Stimulated activated CD4-positive, alpha-beta T cell treated with anti-CD3 and anti-CD28 coated beads, Interleukin-12 subunit alpha, Interleukin-12 subunit beta, amount 100 ng/mL, for 4 hours (primary cell): ENCODE data around the gene CELSR1.
"Not testable (repeated sequence)": the region's sequence is repeated elsewhere in the genome, so short reads cannot be mapped to it uniquely, and the experiment has no call there.

Experiments used
- DNase-seq: peaks from one replicate; pipeline ENCODE4 v3.0.0-alpha.2; 2020

Gene CELSR1

DNA sequence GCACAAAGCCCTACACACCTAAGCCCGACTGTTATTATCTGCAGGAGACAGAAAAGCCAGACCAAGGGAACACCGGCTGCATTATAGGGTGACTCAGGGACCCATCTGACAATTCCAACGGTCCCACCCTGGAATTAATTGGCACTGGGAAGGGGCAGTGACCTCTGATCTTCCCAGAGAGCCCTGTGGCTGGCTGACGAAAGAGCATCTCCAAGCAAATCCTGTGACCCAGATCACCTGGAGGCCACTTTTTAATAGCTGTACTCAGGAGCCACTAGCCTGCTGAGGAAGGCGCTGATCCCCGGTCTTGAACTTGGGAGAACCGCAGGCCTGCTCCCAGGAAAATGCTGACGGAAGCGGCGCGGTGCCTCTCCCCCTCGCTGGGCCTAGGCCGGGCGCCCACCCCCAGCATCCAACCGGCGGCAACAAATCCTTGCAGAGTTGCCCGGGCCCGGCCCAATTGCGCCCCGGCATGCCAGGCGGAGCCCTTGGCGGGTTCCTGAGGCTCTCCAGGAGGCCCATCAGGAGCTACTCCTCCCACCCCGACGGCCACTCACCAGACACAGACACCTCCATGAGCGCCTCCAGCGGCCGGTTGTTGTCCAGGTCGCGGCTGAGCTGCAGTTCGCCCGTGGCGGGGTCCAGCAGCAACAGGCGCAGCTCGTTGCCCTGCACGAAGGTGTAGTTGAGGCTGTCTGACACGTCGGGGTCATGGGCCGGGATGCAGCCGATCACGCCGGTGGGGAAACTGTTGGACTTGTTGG, 4.2 kb downstream of the CELSR1 start:
- no peak for DNase-seq

DNA sequence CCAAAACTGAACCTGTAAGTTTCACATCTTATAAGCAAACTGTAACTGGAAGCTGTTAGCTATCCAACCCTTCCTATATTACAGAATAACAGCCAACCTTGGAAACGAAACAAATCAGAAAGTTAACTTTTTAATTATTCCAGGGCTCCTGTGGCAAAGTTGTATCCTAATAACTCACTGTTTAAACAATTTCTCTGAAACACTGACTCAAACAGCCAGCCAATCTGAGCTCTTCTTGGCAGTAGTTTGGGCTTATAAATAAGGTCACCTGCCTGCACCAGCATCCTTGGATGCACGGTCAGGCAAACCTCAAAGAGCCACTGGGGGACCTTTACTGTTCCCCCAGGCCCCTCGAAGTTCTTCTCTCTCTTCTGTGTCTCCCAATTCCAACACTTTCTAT, 5.0 kb downstream of the CELSR1 start:
- DNase-seq: no peak

DNA sequence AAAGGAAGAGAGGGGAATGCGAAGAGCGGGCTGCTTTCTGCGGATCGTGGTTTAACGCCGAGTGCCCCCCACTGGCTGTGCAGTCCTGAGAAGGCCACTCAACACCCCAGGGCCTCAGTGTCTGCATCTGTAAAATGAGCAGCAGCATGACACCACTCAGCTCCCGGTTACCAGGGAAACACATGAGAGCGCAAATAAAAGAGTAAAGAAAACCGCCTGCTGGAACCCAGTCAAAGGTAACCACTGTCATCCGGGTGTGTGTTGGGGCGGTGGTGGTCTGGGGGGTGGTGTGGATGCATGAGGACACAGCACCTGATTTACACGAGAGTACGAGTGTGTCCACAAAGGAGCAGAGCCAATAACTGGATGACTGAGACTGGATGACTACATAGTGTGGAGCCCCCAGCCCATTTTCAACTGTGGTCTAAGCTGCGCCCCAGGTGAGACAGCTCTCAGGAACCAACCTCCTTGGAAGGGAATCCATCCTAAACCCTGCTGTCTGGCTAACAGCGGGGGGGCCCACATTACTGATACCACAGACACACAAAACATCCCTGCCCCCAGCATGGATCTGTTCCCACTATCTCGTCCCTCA, 5.7 kb downstream of the CELSR1 start:
- no peak for DNase-seq

DNA sequence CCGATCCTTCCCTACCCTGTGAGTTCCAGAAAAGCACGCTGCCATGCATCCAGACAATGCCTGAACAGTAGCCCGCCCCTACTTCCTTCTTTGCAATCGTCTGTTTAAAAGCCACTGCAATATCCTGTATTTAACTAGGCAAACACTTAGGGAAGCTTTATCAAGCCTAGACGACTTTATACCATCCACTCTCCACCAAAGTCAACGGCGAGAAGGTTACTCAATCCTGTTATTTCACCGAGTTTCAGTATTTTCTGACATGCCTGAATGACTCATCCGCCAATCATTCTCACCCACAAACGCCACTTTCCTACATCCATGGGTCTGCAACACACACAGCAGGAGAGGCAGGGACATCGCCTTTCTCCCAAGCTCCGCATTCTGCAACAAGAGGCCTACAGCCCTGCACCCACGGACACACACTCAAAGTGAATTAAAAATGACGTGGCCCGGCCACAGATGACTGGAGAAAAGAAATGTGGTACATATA, 9.3 kb downstream of the CELSR1 start:
- no peak for DNase-seq

DNA sequence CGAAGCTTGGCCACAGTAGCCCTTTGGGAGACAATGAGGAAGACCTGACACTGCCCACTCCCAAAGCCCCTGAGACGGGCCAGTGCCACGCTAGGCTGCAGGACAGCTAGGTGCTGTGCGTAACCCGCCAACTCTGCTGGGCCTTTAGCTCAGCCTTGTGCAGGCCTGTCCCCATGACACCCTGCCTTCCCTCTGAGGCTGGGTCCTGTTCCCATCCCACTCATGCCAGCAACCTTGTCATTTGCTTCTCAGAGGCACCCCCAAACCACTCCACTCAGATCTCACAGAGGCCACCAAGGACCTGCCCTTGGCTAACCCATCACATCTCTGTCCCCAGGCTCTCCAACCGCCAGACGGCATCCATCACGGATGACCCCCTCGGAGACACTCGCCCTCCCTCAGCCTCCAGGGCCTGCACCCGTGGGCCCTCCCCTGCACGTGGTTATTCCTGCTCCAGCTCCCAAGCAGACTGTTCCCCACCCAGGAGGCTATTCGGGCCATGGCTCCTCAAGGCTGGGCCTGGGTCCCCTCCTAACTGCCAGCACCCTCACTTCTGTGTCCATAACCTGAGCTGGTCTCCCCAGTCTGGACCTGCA, 11.1 kb downstream of the CELSR1 start:
- no peak for DNase-seq

DNA sequence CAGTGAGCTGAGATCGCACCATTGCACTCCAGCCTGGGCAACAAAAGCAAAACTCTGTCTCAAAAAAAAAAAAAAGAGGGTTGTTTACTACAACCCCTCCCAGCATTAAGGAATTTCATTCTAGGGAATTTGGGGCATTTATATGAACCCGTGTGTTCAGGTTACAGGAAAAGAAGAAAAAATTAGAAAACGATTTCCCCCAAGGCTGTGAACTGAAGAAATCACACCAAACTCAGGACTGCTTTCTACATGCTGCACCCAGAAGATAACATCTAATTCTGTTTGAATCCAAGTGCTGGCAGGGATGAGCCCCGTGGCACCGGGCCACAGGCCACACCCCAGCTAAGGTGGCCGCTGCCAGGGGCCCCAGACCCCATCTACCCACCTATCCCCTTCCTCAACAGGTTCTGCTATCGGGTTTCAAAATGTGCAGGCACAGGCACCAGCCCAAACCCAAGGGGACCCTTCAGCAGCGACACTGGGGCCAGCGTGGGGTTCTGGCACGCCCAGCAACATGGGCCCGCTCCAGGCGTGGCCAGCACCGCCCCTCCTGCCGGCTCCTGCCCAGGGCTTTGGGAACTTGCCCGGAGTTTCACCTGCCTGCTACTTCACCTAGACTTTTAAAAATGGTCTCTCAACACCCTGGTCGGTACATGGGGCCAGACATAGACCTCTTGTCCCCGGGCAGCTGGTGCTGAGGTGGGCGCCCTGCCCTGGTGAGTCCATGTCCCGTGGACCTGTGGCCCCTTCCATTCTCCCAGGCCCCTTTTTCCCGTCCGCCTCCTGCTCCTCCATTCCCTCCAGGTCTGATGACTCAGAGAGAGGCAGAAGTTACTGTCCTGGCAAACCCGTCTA, 11.8 kb downstream of the CELSR1 start:
- DNase-seq: no peak

DNA sequence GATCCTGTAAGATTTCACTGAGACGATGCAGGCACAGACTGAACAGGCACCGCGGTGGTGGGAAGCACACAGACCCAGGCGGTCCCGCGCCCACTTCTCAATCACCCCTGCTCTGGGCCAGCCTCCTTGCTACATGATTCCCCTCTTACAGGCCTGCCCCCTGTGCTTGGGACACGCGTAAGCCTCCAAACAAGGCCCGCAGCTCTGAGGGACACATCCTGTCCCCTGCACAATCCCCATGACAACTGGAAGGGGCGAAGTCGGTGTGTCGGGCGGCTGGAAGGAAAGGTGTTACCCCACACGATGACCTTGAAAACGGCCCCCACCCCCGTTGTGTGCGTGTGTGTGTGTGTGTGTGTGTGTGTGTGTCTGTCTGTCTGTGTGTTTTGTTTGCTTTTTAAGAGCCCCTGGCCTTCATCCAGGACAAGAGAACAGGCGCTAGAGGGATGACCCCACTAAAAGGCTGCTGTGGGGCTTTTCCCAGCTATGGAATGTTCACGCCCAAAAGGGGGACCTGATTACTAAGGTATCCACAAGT, 13.1 kb downstream of the CELSR1 start:
- no peak for DNase-seq

DNA sequence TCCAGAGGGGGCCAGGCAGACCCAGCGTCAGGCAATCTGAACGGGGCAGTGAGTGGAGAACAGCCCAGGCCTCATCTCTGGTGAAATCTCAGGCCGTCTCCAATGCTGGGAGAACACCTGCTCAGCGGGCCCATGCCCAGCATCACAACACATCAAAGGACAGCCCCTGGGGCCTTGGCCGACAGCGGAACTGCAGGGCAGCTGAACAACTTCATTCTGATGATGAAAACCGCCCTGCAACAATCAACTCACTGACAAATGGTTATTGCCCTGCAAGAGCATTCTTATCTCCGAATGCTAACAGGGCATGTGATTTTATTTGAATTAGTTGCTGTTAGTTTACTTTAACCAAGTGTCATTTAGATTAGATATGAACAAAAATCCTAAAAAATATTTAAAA, 14.6 kb downstream of the CELSR1 start:
- no peak for DNase-seq

DNA sequence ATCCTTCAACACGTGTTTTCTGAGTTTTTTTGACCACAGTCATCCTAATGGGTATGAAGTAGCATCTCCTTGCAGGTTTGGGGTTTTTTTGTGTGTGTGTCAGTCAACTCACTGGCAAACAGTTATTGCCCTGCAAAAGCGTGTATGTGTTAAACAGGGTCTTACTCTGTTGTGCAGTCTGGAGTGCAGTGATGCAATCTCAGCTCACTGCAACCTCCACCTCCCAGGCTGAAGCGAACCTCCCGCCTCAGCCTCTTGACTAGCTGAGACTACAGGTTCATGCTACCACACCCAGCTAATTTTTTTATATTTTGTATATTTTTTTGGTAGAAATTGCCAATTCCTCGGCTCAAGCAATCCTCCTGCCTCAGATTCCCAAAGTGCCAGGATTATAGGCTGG, 15.4 kb downstream of the CELSR1 start:
- no peak for DNase-seq

DNA sequence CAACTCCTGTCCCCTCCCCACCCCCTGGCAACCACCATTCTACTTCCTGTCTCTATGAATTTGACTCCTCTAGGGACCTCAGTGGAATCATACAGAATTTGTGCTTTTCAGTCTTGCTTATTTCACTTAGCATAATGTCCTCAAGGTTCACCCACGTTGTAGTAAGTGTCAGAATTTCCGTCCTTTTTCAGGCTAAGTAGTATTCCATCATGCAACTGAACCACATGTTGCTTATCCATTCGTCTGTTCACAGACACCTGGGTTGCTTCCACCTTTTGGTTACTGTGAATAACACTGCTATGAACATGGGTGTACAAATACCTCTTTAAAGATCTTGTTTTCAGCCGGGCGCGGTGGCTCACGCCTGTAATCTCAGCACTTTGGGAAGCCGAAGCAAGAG, 16.5 kb downstream of the CELSR1 start:
- DNase-seq: no peak

DNA sequence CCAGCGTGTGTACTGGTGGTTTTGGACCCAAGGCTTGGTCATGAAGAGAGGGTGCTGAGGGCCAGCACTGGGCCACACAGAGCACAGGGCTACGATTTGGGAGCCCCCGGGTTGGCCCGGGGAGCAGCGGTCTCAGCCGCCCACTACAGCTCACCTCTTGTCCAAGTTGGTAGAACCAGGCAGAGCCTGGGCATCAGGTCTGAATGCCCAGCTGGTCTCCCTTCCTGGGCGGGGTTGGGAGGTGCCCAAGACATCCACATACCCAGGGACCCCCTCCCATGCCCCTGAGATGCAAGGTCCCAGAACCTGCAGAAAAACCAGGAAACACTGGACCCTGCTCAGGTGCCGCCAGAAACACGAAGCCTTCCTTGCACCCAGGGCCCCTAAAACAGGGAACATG, 18.0 kb downstream of the CELSR1 start:
- no peak for DNase-seq

DNA sequence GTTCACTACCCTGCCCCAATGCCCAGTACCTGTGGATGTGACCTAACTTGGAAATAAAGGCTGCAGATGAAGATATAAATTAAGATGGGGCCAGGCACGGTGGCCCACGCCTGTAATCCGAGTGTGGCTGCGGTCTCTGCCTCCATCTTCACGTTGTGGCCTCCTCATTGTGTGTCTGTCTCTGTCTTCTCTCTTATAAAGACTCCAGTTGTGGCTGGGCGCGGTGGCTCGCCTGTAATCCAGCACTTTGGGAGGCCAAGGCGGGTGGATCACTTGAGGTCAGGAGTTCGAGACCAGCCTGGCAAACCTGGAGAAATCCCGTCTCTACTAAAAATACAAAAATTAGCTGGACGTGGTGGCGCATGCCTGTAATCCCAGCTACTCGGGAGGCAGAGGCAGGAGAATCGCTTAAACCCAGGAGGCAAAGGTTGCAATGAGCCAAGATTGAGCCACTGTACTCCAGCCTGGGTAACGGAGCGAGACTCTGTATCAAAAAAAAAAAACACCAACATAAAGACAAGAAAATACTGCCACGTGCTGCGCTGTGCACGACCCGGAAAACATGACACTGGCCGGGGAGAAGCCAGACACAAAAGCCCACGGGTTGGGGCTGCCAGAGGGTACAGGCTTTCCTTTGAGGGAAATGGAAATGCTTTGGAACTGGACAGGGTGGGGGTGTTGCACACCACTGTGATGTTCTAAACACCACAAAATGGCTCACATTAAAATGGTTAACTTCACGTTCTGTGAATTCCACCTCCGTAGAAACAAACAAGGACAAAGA, 18.7 kb downstream of the CELSR1 start:
- no peak for DNase-seq

DNA sequence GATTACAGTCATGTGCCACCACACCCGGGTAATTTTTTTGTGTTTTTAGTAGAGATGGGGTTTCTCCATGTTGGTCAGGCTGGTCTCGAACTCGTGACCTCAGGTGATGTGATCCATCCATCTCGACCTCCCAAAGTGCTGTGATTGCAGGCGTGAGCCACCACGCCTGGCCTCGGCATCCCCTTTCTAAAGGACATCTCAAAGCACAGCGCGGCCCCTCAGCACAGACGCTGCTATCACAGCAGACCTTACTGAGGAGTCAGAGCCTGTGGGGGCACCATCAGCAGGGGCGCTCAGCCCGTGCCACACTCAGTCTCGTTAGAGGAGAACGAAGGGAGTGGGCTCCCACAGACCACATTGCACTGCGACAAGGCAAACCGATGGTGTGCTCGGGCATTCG, 19.4 kb downstream of the CELSR1 start:
- DNase-seq: no peak

DNA sequence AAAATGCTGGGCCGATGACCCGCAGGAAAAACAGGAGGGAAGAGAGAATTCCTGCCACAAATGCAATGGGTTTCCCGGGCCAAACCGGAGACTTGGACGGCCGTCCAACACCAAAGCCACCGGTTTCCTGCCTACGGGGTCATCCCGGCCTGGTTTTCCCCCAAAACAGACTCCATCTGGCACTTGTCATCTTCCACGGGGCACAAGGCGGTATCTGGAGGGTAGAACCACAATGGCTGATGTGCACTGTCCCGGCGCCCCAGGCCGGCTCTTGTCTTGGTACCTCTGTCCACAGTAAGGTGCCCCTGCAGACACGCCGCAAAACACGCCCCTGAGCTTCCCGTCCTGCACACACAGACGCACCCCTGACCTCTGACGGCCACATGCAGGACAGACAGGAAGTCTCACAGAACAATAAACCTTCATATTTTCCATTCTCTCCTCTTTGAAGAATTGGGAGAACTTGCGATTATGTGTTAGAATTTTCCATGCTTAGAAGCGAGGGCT, 20.1 kb downstream of the CELSR1 start:
- no peak for DNase-seq

DNA sequence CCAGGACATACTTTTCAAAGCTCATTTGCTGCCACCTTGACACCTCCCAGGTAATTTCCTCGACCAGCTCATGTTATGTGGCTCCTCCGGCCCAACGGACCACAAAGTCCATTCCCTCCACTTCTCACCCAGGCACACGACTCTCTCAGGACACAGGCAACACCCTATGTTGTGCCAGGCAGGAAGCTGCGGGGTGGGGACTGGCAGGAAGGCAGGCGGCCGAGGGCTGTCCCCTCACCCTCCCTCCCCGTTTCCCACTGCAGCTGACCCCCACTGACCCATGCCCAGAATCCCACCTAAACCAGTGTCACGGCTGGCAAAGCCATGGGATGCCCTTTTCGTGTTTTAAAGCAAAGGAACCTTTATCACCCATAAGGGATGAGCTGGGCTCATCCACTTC, 20.8 kb downstream of the CELSR1 start:
- DNase-seq: no peak

DNA sequence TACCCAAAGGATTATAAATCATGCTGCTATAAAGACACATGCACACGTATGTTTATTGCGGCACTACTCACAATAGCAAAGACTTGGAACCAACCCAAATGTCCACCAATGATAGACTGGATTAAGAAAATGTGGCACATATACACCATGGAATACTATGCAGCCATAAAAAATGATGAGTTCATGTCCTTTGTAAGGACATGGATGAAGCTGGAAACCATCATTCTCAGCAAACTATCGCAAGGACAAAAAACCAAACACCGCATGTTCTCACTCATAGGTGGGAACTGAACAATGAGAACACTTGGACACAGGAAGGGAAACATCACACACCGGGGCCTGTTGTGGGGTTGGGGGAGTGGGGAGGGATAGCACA, 21.3 kb downstream of the CELSR1 start:
- DNase-seq: not testable (repeated sequence)

DNA sequence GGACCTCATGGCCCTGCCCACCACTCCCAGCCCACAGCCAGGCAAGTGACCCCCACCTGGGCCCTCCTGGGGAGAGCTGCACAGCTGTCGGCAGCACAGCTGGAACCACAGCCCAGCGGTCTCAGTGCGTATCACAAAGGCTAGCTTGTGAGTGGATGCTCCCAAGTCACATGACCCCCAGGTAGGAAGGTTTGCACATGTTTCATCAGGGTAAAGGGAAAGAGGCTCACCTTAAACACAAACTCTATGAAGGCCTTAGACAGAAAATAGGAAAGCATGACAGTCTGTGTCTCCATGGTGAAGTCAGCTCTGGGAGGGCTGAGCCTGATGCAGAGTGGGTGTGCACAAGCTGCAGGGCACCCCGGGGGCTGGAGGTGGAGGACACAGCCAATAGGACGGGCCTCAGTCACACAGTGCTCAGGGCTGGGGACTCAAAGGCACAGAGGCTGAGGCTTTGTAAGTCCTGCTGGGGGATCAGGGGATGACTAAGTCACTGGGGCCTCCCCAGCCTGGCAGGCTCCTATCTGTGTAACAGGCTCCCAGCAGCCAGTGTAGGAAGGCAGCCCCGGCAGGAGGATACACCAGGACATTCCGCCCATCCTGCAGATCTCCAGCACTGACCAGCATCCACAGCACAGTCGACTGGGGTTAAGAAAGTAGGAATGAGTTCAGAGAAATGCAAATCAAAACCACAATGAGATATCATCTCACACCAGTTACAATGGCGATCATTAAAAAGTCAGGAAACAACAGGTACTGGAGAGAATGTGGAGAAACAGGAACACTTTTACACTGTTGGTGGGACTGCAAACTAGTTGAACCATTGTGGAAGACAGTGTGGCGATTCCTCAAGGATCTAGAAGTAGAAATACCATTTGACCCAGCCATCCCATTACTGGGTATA, 22.0 kb downstream of the CELSR1 start:
- DNase-seq: no peak

DNA sequence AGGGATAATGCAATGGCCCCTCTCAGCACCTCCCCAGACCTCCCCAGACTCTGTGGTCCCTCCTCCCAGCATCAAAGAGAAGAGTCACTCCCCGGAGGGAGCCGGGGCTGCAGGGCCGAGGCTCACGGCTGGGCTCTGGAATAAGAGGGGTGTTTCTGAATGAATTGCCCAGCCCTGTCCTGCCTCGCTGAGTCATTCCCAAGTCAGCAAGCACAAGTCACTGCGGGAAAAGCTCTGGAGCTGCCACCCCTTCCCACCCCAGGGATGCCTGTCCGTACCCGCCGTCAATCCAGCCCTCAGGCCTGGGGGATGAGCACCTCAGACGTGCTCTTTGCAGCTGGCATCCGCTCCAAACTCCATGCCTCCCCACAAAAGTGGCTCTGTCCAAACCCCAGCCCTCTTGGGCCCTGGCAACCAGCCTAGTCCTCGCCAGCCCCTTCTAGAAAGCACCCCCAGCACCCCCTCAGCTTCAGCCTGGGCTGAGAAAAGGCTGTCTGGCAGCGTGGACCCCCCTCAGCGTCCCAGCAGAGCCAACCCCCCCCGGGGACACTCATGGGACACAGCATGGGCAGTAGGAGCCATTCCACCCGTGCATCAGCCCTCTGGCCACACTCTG, 22.7 kb downstream of the CELSR1 start:
- DNase-seq: no peak

DNA sequence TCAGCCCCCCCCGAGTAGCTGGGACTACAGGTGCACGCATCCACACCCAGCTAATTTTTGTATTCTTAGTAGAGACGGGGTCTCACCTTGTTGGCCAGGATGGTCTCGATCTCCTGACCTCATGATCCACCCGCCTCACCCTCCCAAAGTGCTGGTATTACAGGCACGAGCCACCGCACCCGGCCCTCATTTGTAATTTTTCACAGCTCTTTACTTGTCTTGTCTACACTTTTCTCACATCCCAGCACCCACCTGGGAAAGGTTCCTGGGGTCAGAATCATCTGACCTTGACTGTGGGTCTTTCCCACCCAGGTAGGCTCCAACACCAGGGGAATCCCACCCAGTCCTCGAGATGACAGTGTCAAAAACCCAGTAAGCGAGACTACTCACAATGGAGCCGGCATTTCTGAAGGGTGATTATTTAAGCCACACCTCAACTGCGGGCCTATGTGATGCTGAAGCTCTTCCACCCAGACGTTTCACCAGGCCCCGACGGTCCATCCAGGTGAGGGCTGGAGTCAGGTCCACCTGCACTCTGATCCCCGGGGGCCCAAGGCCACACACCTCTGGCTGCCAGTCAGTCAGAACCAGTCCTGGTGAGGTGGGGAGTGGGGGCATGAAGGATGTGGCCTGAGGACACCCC, 23.4 kb downstream of the CELSR1 start:
- no peak for DNase-seq

DNA sequence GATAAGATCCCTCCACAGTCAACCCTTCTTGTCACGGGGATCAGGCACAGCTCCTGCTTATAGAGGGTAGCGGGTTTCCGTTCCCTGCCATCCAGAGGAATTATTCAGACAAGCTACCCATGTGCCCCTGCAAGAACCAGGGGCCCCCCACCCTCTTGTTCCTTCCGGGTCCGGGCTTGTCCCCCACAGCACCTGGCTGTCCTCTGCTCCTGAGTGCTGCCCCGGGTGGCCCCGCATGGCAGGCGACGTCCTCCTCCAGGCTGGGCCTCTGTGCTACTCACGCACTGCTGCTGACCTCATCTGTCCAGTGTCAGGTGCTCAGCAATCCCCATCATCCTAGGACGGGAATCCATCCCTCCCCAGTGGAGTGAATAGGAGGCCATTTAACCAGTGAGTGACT, 24.7 kb downstream of the CELSR1 start:
- DNase-seq: no peak
